ENCODE measurements around the gene LTBP2. TPM values are rescaled to one million over a fixed set of nuclear protein-coding genes. Genes with fewer than 3 reads are reported as not detected.
A peak's percentile ranks its signal among the peaks of the same experiment; 100 is the strongest.

LTBP2 gene
- total RNA-seq, 1 donor from 2014 or later: 12.0 TPM

DNA sequence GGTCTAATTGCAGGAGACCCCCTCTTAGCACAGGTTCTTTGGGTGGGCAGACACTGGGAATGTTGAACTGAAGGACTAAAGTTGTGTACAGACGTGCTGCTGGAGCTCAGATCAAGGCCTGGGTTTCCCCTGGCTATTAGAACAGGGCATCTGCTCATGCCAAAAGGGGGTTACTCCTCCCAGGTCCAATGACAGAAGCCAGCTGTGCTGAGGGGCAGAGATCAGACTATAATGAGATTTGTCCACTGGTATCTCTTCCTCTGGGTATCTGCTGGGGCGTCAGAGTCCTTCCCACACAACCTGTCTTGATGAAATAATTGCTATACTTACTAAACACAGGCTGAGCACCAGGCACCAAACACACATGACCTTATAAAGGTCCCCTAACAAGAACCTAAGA, 42.6 kb downstream of the LTBP2 start:
- Histone ChIP-seq H3K4me1 (ENCODE audit: control insufficient read depth in 3 of 3, insufficient read depth in 3 of 3, low read length in 3 of 3) (peaks cover 24 to 41% (median 33%) of the 10 kb centered on the region in 3 donors), H3K9me3 (ENCODE audit: control insufficient read depth in 3 of 3, low read length in 3 of 3) (no peaks in the 10 kb centered on the region), H3K4me3 (ENCODE audit: low read length in 3 of 3) (no peak overlapping the region), H3K36me3 (ENCODE audit: control insufficient read depth in 3 of 3, insufficient read depth in 3 of 3, low read length in 3 of 3) (no peaks in the 10 kb centered on the region), H3K27me3 (ENCODE audit: control insufficient read depth in 3 of 3, insufficient read depth in 3 of 3, low read length in 3 of 3) (peaks cover 0 to 4% (median 0%) of the 10 kb centered on the region in 3 donors), H3K9ac (ENCODE audit: low read depth in 1 of 3, low read length in 3 of 3) (no peak overlapping the region), H3K27ac (ENCODE audit: low read depth, low read length) (peak overlapping the region; percentile 19)

DNA sequence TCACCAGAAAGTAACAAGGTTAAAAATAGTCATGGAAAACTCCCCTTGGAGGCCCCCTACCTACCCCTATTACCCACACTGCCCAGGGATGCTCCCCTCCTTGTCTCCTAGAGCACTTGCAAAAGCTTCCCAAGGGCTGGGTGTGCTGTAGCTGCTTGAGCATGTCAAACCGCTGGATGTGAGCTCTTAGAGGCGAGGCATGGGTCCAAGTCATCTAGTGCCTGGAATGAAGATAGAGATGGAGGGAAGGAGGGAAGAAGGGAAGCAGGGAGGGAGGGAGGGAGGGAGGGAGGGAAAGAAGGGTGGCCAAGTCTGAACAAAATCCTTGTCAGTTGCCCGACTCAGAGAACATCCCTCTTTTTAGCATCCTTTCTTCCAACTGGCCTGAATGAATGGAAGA, 43.1 kb downstream of the LTBP2 start:
- Histone ChIP-seq H3K4me1 (ENCODE audit: control insufficient read depth in 3 of 3, insufficient read depth in 3 of 3, low read length in 3 of 3) (peaks cover 24 to 37% (median 33%) of the 10 kb centered on the region in 3 donors), H3K9ac (ENCODE audit: low read depth in 1 of 3, low read length in 3 of 3) (no peak overlapping the region)

DNA sequence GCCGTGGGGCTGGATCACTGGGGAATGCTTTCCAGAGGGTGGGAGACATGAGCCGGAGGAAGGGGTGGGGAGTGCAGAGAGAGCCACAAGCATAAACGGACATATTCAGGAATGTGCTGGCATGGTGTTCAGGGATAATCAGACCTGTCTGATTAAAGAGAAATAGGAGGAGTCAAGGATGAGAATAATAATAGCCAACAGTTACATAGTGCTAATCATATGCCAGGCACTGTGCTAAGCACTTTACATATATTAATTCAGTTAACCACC, 43.7 kb downstream of the LTBP2 start:
- H3K9ac ChIP-seq (ENCODE audit: low read depth in 1 of 3, low read length in 3 of 3): no peak overlapping the region
- peaks cover 24 to 32% (median 29%) of the 10 kb centered on the region in 3 donors for H3K4me1 ChIP-seq (ENCODE audit: control insufficient read depth in 3 of 3, insufficient read depth in 3 of 3, low read length in 3 of 3)
- no peaks in the 10 kb centered on the region for H3K36me3 ChIP-seq (ENCODE audit: control insufficient read depth in 3 of 3, insufficient read depth in 3 of 3, low read length in 3 of 3)
- H3K27ac ChIP-seq (ENCODE audit: low read depth, low read length): no peak overlapping the region
- no peak overlapping the region for H3K4me3 ChIP-seq (ENCODE audit: low read length in 3 of 3)
- peaks cover 0 to 4% (median 0%) of the 10 kb centered on the region in 3 donors for H3K27me3 ChIP-seq (ENCODE audit: control insufficient read depth in 3 of 3, insufficient read depth in 3 of 3, low read length in 3 of 3)
- H3K9me3 ChIP-seq (ENCODE audit: control insufficient read depth in 3 of 3, low read length in 3 of 3): no peaks in the 10 kb centered on the region

More for the DNA sequence above, 43.1 kb downstream of the LTBP2 start:
- Histone ChIP-seq H3K9me3 (ENCODE audit: control insufficient read depth in 3 of 3, low read length in 3 of 3) (no peaks in the 10 kb centered on the region), H3K36me3 (ENCODE audit: control insufficient read depth in 3 of 3, insufficient read depth in 3 of 3, low read length in 3 of 3) (no peaks in the 10 kb centered on the region), H3K27me3 (ENCODE audit: control insufficient read depth in 3 of 3, insufficient read depth in 3 of 3, low read length in 3 of 3) (peaks cover 0 to 4% (median 0%) of the 10 kb centered on the region in 3 donors), H3K4me3 (ENCODE audit: low read length in 3 of 3) (no peak overlapping the region), H3K27ac (ENCODE audit: low read depth, low read length) (peak overlapping the region; percentile 19)

DNA sequence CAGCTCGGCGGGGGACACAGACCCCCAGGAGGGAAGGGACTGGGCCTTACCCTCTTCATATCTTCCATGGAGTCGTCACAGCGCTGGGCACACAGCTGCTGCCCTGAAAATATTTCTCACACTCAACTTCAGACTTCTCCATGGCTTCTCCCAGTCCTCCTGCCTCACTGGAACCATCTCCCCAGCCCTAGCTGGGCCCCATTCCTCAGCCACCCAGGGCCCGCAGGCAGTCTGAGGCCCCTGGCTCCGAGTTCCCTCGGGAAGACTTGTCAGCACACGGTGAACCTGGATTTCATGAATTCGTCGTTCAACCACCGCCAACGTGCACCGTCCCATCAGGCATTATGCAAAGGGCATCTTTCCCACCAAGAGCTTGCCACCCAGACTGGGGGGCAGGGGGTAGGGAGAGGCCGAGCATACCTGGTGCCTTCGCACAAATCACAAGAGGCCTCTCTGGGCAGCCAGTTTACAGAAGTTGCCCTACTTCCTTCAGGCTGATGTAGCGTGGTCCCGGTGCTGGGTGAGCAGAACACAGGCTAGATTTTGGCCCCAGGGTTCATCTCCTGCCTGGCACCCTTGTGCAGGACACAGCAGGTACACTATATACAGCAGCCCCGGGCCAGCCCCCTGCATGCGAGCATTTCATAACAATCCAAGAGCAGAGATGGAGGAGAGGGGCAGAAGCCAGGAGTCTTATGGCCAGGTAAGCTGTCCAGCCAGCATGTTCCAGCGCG, 44.2 kb downstream of the LTBP2 start:
- Histone ChIP-seq H3K27ac (ENCODE audit: low read depth, low read length) (peak overlapping the region; percentile 9), H3K4me3 (ENCODE audit: low read length in 3 of 3) (no peak overlapping the region), H3K36me3 (ENCODE audit: control insufficient read depth in 3 of 3, insufficient read depth in 3 of 3, low read length in 3 of 3) (no peaks in the 10 kb centered on the region), H3K27me3 (ENCODE audit: control insufficient read depth in 3 of 3, insufficient read depth in 3 of 3, low read length in 3 of 3) (no peaks in the 10 kb centered on the region), H3K9ac (ENCODE audit: low read depth in 1 of 3, low read length in 3 of 3) (no peak overlapping the region), H3K9me3 (ENCODE audit: control insufficient read depth in 3 of 3, low read length in 3 of 3) (no peaks in the 10 kb centered on the region), H3K4me1 (ENCODE audit: control insufficient read depth in 3 of 3, insufficient read depth in 3 of 3, low read length in 3 of 3) (peaks cover 22 to 27% (median 24%) of the 10 kb centered on the region in 3 donors)

DNA sequence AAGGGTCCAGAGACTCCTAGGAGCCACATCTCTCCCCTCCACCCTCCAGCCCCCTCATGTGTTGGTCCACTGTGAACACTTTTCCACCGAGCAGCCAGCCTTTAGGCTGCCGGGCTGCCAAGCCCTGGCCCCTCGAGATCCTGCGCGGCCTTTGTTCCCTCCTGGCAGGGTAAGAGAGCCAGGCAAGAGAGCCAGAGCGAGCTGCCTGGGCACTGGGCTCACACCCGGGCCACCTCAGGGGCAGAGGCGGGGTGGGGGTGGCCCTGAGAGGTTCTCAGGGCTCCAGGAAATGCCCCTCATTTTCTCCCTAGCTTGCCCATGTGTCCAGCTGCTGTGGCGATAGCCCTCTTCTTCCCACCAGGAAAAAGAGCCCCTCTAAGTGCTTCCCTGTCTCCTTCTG, 44.8 kb downstream of the LTBP2 start:
- no peak overlapping the region for H3K9ac ChIP-seq (ENCODE audit: low read depth in 1 of 3, low read length in 3 of 3)
- no peaks in the 10 kb centered on the region for H3K27me3 ChIP-seq (ENCODE audit: control insufficient read depth in 3 of 3, insufficient read depth in 3 of 3, low read length in 3 of 3)
- no peaks in the 10 kb centered on the region for H3K36me3 ChIP-seq (ENCODE audit: control insufficient read depth in 3 of 3, insufficient read depth in 3 of 3, low read length in 3 of 3)
- H3K4me1 ChIP-seq (ENCODE audit: control insufficient read depth in 3 of 3, insufficient read depth in 3 of 3, low read length in 3 of 3): peaks cover 18 to 22% (median 20%) of the 10 kb centered on the region in 3 donors
- no peaks in the 10 kb centered on the region for H3K9me3 ChIP-seq (ENCODE audit: control insufficient read depth in 3 of 3, low read length in 3 of 3)
- H3K27ac ChIP-seq (ENCODE audit: low read depth, low read length): peak overlapping the region; percentile 9
- H3K4me3 ChIP-seq (ENCODE audit: low read length in 3 of 3): no peak overlapping the region

DNA sequence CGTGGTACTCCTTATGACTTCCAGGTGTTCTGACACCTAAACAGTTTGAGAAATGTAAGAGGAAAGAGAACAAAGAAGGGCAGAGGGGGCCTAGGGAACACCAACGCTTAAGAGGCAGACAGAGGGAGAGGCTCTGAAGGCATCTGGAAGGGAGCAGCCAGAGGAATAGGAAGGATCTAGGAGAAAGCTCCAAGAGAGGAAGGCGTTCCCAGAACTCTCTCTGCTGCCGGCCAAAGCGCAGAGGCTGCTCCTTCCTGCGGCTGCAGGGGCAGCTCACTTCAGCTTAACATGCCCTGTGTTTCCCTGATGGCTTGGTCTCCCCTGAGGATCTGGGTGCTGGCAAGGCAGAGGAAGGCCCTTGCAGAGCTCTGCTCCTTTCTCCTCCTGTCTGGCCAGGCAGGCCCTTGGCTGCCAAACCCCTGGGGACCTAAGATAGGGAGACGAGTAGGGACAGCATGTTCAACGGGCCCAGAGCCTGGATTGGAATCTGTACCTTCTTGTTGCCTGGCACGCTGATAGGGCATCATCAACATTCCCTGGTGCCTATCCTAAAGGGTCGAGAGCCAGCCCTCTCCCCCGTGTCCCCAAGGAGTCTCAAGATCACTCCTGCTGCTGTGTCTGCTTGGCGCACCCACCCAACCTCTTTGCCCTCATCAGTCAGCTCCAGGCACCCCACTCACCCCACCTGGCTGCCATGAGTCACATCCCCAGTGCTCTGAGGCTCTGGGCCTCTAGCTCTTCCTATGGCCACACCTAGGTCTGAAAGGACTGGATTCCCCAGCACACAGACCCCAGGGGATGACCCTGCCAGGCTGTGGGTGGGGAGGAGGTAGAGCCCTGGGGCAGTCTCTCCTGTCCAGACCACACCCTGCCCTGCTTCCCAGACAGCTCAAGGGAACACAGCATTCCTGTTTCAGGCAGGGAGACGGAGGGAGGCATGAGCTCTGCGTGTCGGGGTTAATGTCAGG, 45.6 kb downstream of the LTBP2 start:
- Histone ChIP-seq H3K27me3 (ENCODE audit: control insufficient read depth in 3 of 3, insufficient read depth in 3 of 3, low read length in 3 of 3) (no peaks in the 10 kb centered on the region), H3K36me3 (ENCODE audit: control insufficient read depth in 3 of 3, insufficient read depth in 3 of 3, low read length in 3 of 3) (no peaks in the 10 kb centered on the region), H3K4me3 (ENCODE audit: low read length in 3 of 3) (no peak overlapping the region), H3K4me1 (ENCODE audit: control insufficient read depth in 3 of 3, insufficient read depth in 3 of 3, low read length in 3 of 3) (peaks cover 15 to 20% (median 19%) of the 10 kb centered on the region in 3 donors), H3K27ac (ENCODE audit: low read depth, low read length) (peak overlapping the region; percentile 9), H3K9me3 (ENCODE audit: control insufficient read depth in 3 of 3, low read length in 3 of 3) (no peaks in the 10 kb centered on the region), H3K9ac (ENCODE audit: low read depth in 1 of 3, low read length in 3 of 3) (no peak overlapping the region)

DNA sequence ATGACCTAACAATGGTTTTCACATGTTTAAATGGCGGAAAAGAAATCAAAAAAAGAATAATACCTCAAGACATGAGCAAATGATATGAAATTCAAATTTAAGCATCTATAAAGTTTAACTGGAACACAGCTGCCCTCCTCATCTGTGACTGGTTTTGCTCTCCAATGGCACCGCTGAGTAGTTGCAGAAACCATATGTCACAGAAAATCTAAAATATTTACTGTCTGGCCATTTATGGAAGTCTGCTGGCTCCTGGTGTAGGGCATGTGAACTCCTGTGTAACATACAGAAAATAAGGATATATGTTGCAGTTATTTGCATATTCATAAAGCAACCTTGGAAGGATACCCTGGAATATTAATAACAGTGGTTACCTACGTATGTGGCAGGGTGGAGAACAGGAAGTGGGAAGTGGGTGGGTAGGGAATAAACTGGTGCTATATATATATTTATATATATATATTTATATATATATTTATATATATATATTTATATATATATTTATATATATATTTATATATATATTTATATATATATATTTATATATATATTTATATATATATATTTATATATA, 48.4 kb downstream of the LTBP2 start:
- Histone ChIP-seq H3K27ac (ENCODE audit: low read depth, low read length) (no peak overlapping the region), H3K4me3 (ENCODE audit: low read length in 3 of 3) (no peak overlapping the region), H3K36me3 (ENCODE audit: control insufficient read depth in 3 of 3, insufficient read depth in 3 of 3, low read length in 3 of 3) (no peaks in the 10 kb centered on the region), H3K9ac (ENCODE audit: low read depth in 1 of 3, low read length in 3 of 3) (no peak overlapping the region), H3K27me3 (ENCODE audit: control insufficient read depth in 3 of 3, insufficient read depth in 3 of 3, low read length in 3 of 3) (no peaks in the 10 kb centered on the region), H3K9me3 (ENCODE audit: control insufficient read depth in 3 of 3, low read length in 3 of 3) (no peaks in the 10 kb centered on the region), H3K4me1 (ENCODE audit: control insufficient read depth in 3 of 3, insufficient read depth in 3 of 3, low read length in 3 of 3) (peaks cover 0 to 10% (median 6%) of the 10 kb centered on the region in 3 donors)

DNA sequence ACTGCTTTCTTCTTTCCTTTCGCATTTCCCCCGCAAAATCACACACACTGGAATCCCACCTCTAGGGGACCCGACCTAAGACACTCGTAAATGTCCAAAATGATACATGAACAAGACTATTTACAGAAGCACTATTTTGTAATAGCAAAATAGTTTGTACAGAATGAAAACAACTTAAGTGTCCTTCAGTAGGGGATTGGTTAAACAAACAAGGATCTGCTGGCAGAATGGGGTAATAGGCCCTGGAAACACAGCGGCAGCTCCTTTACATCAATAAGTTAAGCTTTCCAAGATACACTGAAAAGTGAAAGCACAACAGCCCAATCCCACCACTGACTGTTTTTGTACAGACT, 48.8 kb downstream of the LTBP2 start:
- Histone ChIP-seq H3K27ac (ENCODE audit: low read depth, low read length) (no peak overlapping the region), H3K9ac (ENCODE audit: low read depth in 1 of 3, low read length in 3 of 3) (no peak overlapping the region), H3K4me3 (ENCODE audit: low read length in 3 of 3) (no peak overlapping the region), H3K4me1 (ENCODE audit: control insufficient read depth in 3 of 3, insufficient read depth in 3 of 3, low read length in 3 of 3) (peaks cover 0 to 10% (median 6%) of the 10 kb centered on the region in 3 donors), H3K36me3 (ENCODE audit: control insufficient read depth in 3 of 3, insufficient read depth in 3 of 3, low read length in 3 of 3) (no peaks in the 10 kb centered on the region), H3K27me3 (ENCODE audit: control insufficient read depth in 3 of 3, insufficient read depth in 3 of 3, low read length in 3 of 3) (no peaks in the 10 kb centered on the region), H3K9me3 (ENCODE audit: control insufficient read depth in 3 of 3, low read length in 3 of 3) (no peaks in the 10 kb centered on the region)

DNA sequence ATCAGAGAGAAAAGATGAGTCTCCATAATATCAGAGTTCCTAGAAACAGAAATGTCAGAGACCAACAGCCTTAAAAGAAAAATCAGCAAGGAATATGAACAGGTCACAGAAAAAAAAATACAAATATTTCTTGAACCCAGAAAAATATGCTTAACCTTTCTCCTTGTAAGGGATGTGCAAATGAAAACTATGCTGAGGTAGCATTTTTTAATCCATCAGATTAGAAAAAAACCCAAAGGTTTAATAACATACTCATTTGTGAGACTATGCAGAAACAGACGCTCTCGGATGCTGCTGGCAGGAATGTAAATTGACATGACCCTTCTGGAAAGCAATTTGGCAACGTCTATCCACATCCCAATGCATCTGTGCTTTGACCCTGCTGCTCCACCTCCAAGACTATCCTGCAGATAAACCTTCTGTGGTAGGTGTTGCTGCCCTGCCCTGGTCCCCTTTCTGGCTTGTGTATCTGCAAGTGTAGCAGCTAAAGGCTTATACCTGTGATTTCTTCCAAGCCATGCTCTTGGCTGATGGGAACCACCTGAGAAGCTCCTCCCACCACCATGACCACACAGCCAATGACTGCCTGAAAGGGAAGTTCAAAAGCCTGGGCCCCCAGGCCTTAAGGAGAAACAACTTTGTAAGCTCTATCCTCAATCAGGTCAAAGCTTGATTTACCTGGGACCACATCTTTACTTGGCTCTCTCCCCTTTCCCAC, 49.4 kb downstream of the LTBP2 start:
- Histone ChIP-seq H3K4me3 (ENCODE audit: low read length in 3 of 3) (no peak overlapping the region), H3K36me3 (ENCODE audit: control insufficient read depth in 3 of 3, insufficient read depth in 3 of 3, low read length in 3 of 3) (no peaks in the 10 kb centered on the region), H3K27me3 (ENCODE audit: control insufficient read depth in 3 of 3, insufficient read depth in 3 of 3, low read length in 3 of 3) (no peaks in the 10 kb centered on the region), H3K27ac (ENCODE audit: low read depth, low read length) (no peak overlapping the region), H3K9ac (ENCODE audit: low read depth in 1 of 3, low read length in 3 of 3) (no peak overlapping the region), H3K4me1 (ENCODE audit: control insufficient read depth in 3 of 3, insufficient read depth in 3 of 3, low read length in 3 of 3) (peaks cover 0 to 7% (median 6%) of the 10 kb centered on the region in 3 donors), H3K9me3 (ENCODE audit: control insufficient read depth in 3 of 3, low read length in 3 of 3) (no peaks in the 10 kb centered on the region)
